KMS-11 (cell line): Measurements from ENCODE around the gene NPS.

Source experiments
- H2AFZ ChIP-seq: fragments of 200-600 bp; sonication (generic); 2 replicates; pipeline ENCODE4 v1.6.1; 2016; ENCODE audit warnings: antibody characterized with exemption, mixed run types, low read depth
- H3K27ac ChIP-seq: fragments of 200-600 bp; sonication (generic); 2 replicates; pipeline ENCODE4 v1.6.1; 2016; ENCODE audit warnings: mild to moderate bottlenecking, mixed run types
- H3K27me3 ChIP-seq: fragments of 200-600 bp; sonication (generic); 2 replicates; pipeline ENCODE4 v1.6.1; 2017; ENCODE audit warnings: mild to moderate bottlenecking, low read depth, mixed run types, moderate library complexity; ENCODE audit not compliant: insufficient read depth
- H3K36me3 ChIP-seq: fragments of 200-600 bp; sonication (generic); 2 replicates; pipeline ENCODE4 v1.6.1; 2017; ENCODE audit warnings: mild to moderate bottlenecking, mixed run types; ENCODE audit not compliant: insufficient read depth
- H3K4me1 ChIP-seq: fragments of 200-600 bp; sonication (generic); 2 replicates; pipeline ENCODE4 v1.6.1; 2016; ENCODE audit warnings: mild to moderate bottlenecking, low read depth, mixed run types; ENCODE audit not compliant: poor library complexity, severe bottlenecking
- H3K4me2 ChIP-seq: fragments of 200-600 bp; sonication (generic); 2 replicates; pipeline ENCODE4 v1.7.0; 2016; ENCODE audit warnings: mild to moderate bottlenecking, mixed run types
- H3K4me3 ChIP-seq: fragments of 200-600 bp; sonication (generic); IDR thresholded peaks from 2 replicates; pipeline ENCODE4 v1.6.1; 2017; ENCODE audit warnings: low read depth, low read length, mixed read lengths; ENCODE audit not compliant: insufficient read depth
- H3K79me2 ChIP-seq: fragments of 200-600 bp; sonication (generic); 2 replicates; pipeline ENCODE4 v1.6.1; 2016; ENCODE audit warnings: low read depth, mixed run types; ENCODE audit not compliant: insufficient read depth
- H3K9ac ChIP-seq: fragments of 200-600 bp; sonication (generic); 2 replicates; pipeline ENCODE4 v1.6.1; 2016; ENCODE audit warnings: mild to moderate bottlenecking, mixed run types
- H4K20me1 ChIP-seq: fragments of 200-600 bp; sonication (generic); 2 replicates; pipeline ENCODE4 v1.6.1; 2016; ENCODE audit warnings: mild to moderate bottlenecking, mixed run types; ENCODE audit not compliant: insufficient read depth
- TF ChIP-seq, protein P1 (sequence below): fragments of 200-600 bp; sonication (generic); conservative IDR thresholded peaks from 2 replicates; pipeline ENCODE4 v1.6.1; 2017; ENCODE audit warnings: low read depth, mild to moderate bottlenecking, antibody characterized with exemption, low read length, moderate library complexity, mixed read lengths

NPS gene

DNA sequence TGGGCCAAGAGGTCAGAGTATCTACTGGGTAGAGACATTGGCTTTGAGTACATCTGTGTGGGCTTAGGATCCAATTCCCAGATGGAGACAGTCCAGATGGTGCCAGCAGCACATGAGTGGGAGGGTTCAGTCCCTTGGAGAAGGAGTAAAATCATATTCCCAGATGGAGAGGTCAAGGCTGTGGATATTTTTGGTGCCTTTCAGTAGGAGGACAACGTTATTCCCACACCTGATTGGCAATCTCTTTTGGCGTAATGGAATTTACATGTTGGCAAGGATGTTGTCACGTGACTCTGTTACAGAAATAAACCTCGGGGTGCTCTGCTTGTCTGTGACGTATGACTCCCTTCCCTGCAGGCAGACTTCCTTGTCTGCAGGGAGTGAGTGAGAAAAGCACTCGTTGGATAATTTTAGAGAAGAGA, 27.6 kb downstream of the NPS start:
- Histone ChIP-seq H3K4me3 (no peak overlapping the region), H2AFZ (no peak overlapping the region), H3K27me3 (no peaks in the 10 kb centered on the region), H3K4me1 (no peaks in the 10 kb centered on the region), H4K20me1 (no peaks in the 10 kb centered on the region), H3K36me3 (no peaks in the 10 kb centered on the region), H3K9ac (no peak overlapping the region), H3K4me2 (no peak overlapping the region), H3K27ac (no peak overlapping the region), H3K79me2 (no peaks in the 10 kb centered on the region)
- TF ChIP-seq, protein P1, sequence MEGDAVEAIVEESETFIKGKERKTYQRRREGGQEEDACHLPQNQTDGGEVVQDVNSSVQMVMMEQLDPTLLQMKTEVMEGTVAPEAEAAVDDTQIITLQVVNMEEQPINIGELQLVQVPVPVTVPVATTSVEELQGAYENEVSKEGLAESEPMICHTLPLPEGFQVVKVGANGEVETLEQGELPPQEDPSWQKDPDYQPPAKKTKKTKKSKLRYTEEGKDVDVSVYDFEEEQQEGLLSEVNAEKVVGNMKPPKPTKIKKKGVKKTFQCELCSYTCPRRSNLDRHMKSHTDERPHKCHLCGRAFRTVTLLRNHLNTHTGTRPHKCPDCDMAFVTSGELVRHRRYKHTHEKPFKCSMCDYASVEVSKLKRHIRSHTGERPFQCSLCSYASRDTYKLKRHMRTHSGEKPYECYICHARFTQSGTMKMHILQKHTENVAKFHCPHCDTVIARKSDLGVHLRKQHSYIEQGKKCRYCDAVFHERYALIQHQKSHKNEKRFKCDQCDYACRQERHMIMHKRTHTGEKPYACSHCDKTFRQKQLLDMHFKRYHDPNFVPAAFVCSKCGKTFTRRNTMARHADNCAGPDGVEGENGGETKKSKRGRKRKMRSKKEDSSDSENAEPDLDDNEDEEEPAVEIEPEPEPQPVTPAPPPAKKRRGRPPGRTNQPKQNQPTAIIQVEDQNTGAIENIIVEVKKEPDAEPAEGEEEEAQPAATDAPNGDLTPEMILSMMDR: no peak

DNA sequence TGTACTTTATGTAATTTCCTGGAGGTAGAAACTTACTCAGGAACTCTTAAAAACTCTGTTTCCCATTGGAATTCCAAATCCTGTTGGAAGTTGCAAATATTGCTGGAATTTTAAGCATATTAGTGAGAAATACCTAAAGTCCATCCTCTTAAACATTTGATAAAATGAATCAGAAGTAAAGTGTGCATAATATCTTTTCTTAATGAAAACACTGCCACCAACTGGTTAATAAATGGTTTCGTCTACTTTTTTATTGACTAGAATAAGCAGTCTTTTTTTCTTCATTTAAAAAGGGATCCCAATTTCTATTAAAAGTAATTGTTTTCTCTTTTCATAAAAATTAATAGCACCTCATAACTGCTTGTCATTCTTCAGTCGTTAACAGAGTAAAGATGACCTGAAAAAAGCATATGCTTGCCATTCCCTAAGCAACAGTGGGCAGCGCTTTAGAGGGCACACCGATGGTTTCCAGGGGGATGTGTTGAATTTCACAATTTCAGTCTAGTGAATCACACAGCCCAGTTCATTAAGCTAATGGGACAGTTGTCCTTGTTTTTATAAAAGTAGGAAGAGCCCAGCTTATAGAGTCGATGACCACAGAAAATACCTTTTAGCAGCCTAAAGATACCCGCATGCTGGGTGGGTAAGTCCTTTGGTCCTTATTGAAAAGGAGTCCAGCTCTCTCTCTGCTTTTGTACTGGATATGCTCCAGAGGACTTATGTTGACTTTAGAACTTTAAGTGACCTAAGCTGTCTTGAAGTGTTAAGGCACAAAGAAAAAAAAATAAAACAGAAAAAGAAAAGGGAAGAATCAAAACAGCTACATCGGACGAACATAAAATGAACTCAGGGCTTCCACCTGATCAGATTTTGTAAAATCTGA, 28.5 kb downstream of the NPS start:
- Histone ChIP-seq H3K9ac (no peak overlapping the region), H3K4me3 (no peak overlapping the region), H3K79me2 (no peaks in the 10 kb centered on the region), H2AFZ (no peak overlapping the region), H3K4me1 (no peaks in the 10 kb centered on the region), H3K4me2 (no peak overlapping the region), H4K20me1 (no peaks in the 10 kb centered on the region), H3K27me3 (no peaks in the 10 kb centered on the region), H3K27ac (no peak overlapping the region), H3K36me3 (no peaks in the 10 kb centered on the region)
- TF ChIP-seq, protein P1: no peak

DNA sequence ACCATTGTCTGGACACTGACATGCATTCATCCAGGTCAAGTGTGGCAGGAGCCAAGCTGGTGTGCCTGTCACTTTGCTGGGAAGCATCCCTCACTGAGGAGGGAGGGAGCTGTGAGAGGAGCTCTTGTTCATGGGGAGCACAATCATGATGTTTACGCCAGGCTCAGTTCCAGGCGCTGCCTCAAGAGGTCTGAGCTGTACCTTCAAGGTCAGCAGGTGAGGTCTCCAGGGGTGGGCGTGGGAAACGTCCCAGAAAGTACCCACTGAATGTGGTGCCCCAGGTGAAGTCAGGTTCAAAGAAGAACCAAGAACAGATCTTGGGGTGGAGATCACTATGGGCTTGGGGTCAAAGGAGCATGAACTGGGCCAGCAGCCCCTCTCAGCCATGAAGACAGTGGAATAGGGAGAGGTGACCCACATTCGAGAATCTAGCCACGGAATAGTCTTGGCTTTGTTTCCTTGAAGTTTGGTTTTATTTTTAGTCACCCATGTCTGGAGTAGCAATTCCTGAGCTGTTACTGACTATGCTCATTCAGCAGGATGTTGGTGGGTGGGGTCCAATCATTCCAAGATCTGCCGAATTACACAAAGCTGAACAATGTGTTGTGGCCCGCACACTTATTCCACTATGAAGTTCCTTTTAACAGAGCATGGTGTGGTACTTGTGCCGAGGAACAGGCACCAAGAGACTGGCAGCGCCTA, 29.3 kb downstream of the NPS start:
- H3K79me2 ChIP-seq: no peaks in the 10 kb centered on the region
- no peaks in the 10 kb centered on the region for H3K4me1 ChIP-seq
- H3K4me2 ChIP-seq: no peak overlapping the region

DNA sequence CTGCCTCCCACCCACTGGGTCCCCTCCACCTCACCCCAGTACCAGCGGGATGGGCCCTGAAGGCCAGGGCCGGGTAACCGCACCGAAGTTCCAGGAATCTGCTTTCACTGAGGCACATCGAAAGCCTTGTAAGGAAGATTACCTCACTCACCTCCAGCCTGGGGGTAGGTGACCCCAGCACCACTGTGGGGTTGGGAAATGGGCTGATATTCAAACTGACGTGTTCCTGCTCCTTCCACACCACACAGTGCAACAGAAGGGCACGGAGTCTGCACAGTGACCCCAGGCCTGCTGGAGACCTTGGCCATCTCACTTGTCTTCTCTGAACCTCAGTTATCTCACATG, 29.8 kb downstream of the NPS start:
- Histone ChIP-seq H3K4me1 (no peaks in the 10 kb centered on the region), H3K9ac (no peak overlapping the region), H3K4me2 (no peak overlapping the region), H3K4me3 (no peak overlapping the region), H3K27me3 (no peaks in the 10 kb centered on the region), H3K79me2 (no peaks in the 10 kb centered on the region), H3K27ac (no peak overlapping the region), H3K36me3 (no peaks in the 10 kb centered on the region), H4K20me1 (no peaks in the 10 kb centered on the region), H2AFZ (no peak overlapping the region)
- TF ChIP-seq, protein P1: no peak

More for the DNA sequence above, 29.3 kb downstream of the NPS start:
- TF ChIP-seq, protein P1: no peak
- H3K36me3 ChIP-seq: no peaks in the 10 kb centered on the region
- no peak overlapping the region for H3K4me3 ChIP-seq
- H3K27ac ChIP-seq: no peak overlapping the region
- no peaks in the 10 kb centered on the region for H3K27me3 ChIP-seq
- no peak overlapping the region for H2AFZ ChIP-seq
- no peaks in the 10 kb centered on the region for H4K20me1 ChIP-seq
- H3K9ac ChIP-seq: no peak overlapping the region
